ENCODE measurements around the gene NUP50.

Gene NUP50

DNA sequence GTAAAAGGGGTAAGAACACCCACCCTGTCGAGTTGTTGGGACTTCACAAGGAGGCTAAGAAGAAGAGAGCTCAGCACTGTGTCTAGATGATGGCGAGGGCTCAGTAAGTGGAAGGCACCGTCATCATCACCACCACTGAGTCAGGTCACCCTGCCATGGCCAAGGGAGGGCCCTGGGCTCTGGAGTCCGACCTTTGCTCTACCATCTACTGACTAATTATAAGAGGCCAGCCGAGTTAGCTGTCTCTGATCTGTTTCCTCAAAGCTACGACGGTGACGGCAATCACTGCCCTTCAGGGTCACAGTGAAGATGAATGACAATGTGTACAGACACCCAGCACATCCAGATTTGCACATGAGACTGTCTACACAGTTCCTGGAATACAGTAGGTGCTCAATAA is 47.7 kb downstream of the NUP50 start:
- DNase-seq, result no peak

DNA sequence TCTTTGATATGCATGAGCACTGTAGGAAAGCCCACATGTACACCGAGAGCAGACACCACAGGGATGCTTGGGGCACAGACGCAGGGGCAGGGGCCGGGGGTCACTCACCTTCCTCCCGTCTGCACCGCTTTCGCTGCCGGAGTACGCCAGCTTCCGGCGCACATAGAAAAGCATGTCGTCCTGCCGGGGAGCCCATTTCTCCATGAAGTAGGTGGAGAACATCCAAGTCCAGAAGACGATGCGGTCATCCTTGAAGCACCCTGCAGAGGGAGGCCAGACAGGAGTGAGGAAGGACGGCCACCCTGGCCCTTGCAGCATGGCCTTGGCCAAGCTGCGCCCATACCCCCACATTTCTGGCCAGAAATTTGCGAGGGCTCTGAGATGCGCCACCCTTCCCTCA is 48.1 kb downstream of the NUP50 start:
- no peak for DNase-seq

DNA sequence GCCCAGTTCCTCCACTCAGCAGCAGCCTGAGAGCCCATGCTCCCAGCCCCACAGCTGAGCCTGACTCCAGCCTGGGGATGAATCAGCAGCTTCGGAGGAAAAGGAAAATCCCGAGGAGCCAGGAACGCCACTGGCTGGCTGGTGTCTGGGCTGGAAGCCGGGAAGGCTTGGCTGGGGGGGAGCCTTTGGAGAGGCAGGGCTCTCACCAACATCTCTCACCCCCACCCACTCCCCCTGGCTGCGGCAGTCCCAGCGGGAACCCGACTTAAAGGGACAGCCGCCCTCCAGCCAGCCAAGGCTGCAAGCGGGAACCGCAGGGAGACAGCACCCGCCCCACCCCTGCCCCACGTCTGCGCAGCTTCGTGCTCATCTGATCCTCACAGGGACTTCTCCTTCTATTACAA is 48.6 kb downstream of the NUP50 start:
- DNase-seq, result no peak

DNA sequence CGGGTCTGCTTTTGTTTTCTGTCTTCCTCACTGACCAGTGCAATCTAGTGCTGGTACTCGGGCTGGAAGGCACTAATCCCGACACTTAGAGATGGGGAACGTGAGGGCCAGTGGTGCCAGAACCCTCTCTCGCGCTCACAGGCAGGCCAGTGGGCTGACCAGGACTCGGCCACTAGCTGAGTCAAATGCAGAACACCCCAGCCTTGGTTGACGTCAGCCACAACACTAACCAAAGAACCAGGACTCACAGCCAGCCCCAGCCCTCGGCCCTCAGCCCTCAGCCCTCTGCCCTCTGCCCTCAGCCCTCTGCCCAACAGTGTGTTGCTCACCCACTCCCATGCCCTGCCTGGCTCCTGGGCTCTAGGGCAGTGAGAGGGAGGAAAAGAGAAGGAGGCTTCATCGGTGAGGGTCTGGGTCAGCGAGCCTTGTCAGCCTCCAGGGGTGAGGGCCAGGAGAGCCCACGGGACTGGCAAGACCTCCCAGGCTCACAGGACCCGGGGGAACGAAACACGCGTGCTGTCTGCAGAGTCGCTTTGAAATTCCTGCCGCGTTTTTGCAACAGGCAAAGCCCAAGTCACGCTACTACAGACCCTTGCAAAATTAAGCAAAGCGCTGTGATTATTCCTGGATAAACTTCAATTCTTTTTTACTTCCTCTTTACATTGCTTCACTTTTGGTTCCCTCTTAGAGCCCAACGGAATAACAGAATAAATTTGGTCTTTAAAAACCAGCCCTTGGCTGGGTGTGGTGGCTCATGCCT is 49.4 kb downstream of the NUP50 start:
- DNase-seq, result no peak

DNA sequence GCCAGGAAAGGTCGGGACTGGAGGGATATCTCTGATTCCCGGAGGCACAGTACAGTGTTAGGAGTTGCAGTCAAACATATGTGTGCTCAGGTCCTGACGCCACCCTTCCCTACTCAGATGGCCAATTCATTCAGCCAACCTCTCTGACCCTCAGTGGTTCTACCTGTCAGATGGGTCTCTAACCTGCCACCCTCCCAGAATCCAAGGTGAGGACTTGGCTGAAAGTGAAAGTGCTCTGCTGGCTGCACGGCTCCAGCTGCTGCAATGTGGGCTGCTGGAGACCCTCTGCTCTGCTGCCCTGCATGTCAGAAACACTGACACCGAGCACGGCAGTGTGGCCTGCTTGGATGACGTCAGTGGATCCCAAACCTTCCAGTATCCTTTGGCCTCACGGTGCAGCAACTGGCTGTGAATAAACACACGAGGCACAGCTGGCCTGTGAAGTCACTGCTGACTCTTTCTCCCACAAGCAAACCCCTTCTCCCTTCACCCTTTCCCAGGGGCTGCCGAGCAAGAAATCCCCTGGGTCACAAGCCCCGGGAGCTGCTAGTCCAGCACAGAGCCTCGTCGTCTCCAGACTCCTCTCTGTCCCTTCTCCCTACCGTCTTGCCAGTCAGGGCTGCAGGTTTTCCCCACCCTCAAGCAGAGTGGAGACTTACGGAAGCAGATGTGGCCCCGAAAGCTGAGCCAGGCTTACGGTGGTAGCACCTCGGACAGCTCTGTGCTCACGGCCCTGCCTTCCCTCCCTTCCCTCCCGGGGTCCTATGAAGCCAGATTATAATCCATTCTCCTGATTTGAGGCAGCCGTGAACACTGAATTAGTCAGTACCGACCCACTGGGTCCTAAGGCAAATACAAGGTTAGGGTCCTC is 52.6 kb downstream of the NUP50 start:
- DNase-seq, result no peak

DNA sequence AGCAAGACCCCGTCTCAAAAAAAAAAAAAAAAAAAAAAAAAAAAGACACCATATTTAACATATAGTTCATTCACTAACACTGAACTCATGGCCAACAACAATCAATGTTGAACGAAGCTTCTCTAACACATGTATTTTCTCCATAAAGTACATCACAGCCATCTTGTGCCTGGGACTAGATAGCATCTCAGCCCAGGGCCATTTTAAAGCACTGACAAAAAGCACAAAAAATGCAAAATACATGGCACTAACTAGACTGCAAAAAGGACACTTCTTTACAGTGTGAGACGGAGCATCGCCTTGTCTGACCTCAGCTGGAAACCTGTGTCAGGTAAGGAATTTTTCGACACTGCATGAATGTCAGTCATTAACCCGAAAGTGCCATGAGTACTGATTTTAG is 53.6 kb downstream of the NUP50 start:
- DNase-seq, result no peak

DNA sequence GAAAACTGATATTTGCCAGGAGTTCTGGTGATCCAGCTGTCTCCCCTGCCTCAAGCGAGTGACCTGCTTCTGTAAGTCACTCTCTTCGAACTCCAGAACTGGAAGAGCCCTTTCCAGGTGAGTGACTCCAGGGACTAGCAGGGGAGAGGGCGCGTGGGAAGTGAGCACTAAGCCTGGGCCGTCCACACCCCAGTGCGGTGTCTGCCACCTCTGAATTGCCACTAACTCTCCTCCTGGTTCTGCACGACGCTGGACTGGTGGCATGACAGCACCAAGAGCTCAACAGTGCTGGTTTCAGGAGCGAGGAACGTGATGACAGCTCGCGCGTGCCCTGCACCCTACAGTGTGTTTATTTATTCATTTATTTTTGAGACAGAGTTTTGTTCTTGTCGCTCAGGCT is 54.1 kb downstream of the NUP50 start:
- no peak for DNase-seq

DNA sequence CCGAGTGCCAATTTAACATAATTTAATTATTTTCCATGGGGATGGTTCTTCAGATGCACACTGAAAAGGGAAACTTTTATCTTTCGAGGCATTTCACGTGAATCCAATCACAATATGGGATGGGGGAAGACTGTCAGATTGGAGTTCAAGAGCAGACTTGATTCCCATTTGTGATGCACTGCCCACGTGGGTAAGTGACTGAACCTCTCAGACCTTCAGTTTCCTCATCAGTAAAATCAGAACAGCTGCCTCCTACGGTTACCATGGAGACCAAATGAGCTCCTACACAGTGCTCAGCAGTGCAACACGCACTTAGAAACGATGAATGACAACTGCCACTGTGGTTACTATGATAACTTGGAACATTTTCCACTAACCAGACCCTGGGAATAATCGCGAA is 55.3 kb downstream of the NUP50 start:
- DNase-seq, result peak; percentile 18 to 28

DNA sequence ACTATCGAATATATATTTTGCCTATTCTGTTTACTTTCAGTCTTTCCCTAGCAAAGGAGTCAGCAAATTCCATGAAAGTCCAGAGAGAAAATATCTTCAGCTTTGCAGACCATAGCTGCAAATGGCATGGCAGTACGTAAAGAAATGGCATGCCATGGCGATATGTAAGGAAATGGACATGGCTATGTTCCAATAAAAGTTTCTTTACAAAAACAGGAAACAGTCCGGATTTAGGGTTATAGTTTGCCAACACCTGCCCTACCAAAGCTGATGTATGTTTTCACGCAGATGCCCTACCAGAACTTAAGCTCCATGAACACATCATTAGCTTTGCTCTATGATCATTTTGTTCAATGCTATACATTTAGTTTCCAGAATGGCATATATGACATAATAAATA is 57.5 kb downstream of the NUP50 start:
- no peak for DNase-seq

DNA sequence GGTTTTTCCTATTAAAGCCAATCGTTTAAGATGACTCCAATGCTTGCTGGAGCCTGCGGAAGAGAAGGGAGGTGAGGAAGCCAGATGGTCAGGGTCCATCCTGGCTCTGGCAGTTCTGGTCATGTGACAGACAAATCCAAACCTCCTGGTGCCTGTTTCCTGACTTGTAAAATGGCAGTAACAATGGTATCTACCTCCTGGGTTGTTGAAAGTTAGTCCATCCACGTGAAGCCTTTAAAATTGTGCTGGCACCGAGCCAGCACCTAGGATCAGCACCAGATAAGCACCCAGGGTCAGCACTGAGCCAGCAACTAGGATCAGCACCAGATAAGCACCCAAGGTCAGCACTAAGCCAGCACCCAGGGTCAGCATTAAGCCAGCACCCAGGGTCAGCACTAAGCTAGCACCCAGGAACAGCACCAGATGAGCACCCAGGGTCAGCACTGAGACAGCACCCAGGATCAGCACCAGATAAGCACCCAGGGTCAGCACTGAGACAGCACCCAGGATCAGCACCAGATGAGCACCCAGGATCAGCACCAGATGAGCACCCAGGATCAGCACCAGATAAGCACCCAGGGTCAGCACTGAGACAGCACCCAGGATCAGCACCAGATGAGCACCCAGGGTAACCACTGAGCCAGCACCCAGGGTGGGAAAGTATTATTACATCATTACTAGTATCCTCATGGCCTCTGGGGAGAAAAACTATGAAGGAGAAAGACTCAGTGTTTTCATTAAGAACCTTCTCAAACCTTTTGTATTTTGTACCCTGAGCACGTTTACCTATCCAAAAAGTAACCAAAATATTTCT is 59.8 kb downstream of the NUP50 start:
- no peak for DNase-seq

DNA sequence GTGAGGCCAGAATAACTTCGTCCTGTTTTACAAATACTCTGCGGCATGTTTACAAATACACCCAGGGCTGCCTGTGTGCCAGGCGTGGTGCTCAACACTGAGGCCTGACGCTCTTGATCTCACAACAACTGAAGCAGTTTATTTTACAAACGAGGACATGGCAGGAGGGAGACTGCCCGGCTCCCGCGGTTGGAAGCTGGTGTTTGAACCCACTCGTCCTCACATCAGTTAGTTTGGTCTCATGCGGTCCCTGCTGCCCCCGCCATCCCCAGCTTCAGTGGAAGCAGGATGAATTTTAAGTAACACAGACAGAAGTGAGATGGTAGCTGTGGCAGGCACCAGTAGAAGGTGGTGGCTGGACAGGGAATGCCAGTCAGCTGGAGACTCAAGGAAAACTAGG is 60.6 kb downstream of the NUP50 start:
- no peak for DNase-seq

DNA sequence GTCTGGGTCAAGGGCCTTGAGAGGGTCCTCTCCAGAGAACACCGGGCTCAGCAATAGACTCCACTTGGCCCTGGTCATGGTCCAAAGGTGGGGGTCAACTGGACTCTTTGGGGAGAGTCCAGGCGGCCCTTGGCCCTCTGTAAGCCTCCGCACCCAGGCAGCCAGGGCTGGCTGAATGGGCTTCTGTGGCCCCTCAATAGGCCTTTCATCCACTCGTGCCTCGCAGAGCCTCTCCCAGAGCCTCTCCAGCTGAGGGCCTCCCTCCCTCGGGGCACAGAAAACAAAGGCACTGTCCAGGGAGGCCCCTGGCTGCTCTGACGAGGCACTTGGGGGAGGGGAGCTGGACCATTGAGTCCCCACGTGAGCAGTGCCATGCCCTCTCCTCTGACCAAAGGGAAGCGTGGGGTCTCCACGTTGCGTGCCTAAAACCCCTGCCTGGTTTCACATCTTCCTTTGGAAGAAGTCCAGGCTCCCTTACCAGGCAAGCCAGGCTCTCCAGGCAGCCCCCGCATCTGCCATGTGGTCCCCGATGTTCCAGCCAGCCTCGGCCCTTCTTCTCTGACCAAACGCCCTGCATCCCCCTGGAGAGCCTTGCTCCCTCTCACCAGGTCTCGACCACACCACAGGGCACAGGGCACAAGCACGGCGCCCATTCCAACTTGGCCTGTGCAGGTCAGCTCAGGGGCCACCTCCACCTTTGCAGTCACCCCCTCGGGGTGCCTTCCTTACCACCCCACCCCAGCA is 61.4 kb downstream of the NUP50 start:
- DNase-seq, result no peak

DNA sequence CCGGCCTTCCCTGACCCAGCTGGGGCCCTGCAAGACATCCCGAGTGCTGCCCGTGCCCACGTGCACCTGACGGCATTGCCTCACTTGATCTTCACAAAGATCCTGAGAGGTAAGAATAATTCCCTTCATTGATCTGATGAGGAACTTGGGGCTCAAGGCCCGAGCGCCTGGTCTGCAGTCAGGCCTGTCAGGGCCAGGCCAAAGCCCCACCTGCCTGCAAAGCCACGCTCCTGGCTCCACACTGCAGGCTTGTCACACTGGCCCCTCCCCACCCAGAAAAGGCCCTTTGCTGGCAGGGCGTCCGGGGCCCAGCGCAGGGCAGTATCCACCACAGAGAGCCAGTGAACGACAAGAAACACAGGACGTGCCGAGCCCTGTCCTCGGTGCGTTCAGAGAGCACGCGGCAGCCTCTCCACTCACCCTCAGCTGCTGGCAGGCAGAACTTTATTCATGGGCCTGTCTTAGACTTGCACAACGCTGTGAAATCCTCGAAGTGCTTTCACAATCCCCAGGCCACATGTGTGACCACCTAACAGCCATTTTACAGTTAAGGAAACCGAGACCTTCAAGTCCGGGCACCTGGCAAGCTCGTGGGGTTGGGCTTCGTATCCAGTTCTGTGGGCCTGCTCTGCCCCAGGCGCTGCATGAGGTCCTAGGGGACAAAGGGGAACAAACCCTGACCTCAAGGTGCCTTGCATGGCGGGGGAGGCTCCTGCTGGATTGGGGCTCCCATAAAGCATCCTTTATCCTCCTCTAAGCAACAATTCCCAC is 62.2 kb downstream of the NUP50 start:
- no peak for DNase-seq

DNA sequence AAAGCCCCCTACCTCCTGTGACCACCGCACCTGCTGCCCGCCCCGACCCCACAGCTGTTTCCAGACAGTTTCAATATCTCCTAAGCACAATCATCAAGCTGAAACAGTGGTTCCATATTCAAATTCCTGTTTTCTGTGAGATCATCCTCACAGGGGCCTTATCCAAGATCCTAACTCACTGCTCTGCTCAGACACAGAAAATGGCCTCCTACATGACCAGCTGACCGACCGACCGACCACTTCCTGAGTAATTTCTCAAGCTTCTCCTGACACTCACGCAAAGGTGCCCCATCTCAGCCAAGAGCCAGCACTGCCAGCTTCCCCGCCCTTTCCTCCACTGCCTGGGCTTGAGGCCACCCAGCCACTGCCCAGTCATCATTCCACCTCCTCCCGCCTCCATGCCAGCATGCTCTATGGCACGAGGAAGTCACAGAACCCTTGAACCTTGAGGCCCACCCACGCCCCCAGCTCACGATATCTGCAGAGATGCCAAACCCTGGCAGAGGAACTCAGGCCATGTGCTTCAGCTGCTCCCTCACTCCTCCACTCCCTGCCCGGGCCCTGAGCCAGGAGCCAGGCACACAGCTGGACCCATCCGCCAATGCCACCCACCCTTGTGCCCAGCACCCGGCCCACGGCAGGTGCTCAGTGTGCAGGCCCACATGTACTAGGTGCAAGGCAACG is 62.9 kb downstream of the NUP50 start:
- no peak for DNase-seq

DNA sequence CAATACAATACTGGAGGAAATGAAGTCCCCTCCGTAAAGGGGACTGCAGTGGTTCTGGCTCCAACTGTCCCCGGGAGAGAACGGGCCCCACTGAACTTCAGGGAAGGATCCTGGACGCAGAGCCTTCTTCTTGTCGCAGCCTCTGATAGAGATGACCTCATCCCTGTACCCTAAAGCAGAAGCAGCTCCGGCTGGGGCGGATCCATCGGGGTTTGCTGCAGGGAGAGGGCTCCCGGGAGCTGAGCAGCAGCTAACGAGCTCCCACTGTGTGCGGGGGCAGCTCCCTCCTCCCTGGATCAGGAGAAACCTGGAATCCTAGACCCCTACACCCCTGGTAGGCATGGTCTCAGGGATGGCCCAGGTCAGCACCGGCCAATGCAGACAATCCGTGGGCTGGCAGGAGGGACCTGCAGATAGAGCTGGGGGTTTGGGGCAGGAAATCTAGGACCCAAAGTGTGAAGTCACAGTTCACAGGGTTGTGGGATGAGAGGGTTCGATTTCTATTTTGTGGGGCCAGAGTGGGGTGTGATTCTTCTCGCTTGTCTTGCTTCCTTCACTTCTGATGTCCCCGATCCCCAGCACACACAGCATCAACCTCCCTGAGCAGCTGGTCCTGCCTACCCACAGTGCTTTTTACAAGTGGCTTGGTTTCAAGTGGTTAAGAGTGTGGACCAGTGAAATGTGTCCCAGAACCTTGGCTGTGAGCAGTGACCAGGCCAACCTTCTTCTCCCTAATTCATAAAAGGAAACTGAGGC is 64.1 kb downstream of the NUP50 start:
- DNase-seq, result no peak

DNA sequence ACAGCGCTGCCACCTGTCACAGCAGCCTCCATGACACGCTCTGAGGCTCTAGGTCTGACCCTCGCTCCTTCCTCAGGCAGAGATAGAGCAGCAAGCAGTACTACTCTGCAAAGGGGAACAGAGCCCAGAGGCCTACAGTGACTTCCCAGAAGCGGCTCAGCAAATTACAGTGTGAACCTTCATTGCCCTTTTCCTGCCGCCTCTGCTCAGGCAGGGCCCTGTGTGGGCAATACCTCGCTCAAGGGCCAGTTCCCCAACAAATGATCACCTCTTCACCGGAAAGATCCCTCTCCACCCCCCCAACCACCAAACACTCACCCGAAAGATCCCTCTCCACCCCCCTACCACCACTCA is 64.7 kb downstream of the NUP50 start:
- no peak for DNase-seq

DNA sequence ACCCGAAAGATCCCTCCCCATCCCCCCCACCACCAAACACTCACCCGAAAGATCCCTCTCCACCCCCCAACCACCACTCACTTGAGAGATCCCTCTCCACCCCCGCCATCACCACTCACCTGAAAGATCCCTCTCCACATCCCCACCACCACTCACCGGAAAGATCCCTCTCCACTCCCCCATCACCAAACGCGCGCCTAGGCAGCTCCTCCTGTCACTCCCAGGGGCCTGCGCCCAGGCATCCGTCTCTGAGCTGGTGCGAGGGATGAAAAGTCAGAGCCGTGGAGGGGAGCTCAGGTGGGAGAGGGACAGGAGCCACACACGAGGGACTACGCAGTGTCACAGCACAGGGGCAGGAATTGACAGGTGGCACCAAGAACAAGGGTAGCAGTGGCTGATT is 65.5 kb downstream of the NUP50 start:
- no peak for DNase-seq

DNA sequence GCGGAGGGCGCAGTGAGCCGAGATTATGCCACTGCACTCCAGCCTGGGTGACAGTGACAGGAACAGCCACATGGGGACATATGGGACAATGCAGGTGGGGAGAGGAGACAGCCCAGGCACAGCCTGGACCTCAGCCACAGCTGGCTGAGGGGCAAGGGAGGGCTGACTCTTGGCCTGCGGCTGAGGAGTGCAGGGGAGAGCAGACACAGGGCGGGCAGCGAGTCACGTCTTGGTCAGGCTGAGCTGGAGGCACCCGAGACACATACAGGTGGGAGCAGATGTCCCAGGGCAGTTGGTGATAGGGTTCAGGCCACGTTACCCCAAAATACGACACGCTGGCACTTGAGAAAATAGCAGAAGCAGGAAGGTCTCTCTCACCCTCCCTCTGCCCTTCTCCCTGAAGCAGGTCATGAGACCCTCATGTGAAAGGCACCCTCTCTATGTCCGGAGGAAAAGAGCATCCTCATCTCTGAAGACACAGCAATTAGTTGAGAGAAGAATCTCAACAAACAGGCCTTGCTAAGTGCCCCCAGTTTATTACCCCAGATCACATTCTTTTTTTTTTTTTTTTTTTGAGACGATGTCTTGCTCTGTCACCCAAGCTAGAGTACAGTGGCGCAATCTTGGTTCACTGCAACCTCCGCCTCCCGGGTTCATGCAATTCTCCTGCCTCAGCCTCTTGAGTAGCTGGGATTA is 66.4 kb downstream of the NUP50 start:
- no peak for DNase-seq

DNA sequence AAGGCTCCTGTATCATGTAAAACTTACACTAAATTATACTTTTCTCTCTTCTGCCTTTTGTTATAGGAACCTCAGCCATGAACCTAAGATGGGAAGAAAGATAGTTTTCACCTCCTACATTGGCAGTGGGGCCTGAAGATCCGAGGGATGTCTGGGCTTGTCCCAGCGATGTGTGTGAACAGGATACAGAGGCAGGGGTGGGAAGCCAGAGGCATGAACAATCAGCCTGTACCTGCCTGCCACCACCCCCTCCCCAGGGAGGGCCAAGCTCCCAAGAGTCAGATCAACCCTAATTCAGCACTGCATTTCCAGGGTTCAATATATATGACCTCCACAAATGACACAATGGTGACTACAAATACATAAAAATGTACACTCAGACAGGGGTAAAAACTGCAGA is 67.6 kb downstream of the NUP50 start:
- no peak for DNase-seq

DNA sequence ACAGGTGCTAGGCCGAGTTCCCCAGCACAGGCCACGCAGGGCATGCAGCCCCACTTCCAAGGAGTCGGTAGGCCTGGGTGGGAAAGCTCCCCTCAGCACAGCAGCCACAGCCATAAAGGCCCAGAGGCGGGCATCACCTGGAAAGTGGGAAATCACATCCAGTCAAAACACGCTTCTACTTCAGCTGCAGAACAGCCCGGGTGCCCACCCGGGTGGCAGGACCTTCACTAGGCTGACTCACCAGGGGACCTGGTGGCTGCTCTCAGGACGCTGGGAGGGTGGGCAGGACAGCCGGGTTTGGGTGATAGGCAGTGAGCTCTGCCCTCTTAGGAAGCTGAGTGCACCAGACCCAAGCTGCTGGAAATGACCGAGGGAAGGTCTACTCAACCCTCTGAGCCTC is 69.7 kb downstream of the NUP50 start:
- no peak for DNase-seq
